AG04450 (cell line): ENCODE measurements around the gene CPT1A. TPM values are rescaled to one million over a fixed set of nuclear protein-coding genes. Genes with fewer than 3 reads are reported as not detected.

Experiments
- CTCF ChIA-PET: fragments of 300-600, 350-600 bp; formaldehyde crosslinking; extraction: SDS; loops from one replicate; lab custom pipeline; 2022; ENCODE audit warnings: antibody characterized with exemption, inconsistent platforms; lab: Charles Lee
- POLR2A ChIA-PET: fragments of 350-600 bp; formaldehyde crosslinking; extraction: SDS; loops from one replicate; lab custom pipeline; 2021; ENCODE audit warnings: antibody characterized with exemption, inconsistent platforms; lab: Yijun Ruan, JAX
- DNase-seq: peaks from one replicate; pipeline ENCODE4 v3.0.0-alpha.2; 2011; ENCODE audit warnings: low read depth, low spot score
- H3K27ac ChIP-seq: one replicate; pipeline ENCODE4 v1.5.1; 2012; ENCODE audit warnings: low read depth, low read length, control low read depth
- H3K27me3 ChIP-seq: one replicate; pipeline ENCODE4 v1.6.0; 2012; ENCODE audit warnings: low read length; ENCODE audit not compliant: control insufficient read depth, insufficient read depth
- H3K4me3 ChIP-seq: 2 replicates; pipeline ENCODE4 v1.5.1; 2011; ENCODE audit warnings: mild to moderate bottlenecking, low read depth, low read length, control low read depth
- H3K9me3 ChIP-seq: 2 replicates; pipeline ENCODE4 v1.5.1; 2012; ENCODE audit warnings: low read length; ENCODE audit not compliant: control insufficient read depth, insufficient read depth
- CTCF ChIP-seq: IDR thresholded peaks from 2 replicates; pipeline ENCODE4 v1.5.1; 2011; ENCODE audit warnings: low read depth, low read length, control low read depth, inconsistent platforms
- polyA plus RNA-seq: library from polyadenylated mRNA; depleted of rRNA; stranded (reverse); fragments of >200 nt; gene quantifications from 2 replicates; pipeline ENCODE4 v1.2.3, GENCODE V29; 2011

Gene CPT1A
- polyA plus RNA-seq, 1 experiment, result 12.4 TPM

- Histone ChIP-seq H3K9me3 (peaks cover 5% of the 10 kb centered on the region; the same call in 1 of the 2 replicates), H3K4me3 (no peak overlapping the region), H3K27me3 (no peaks in the 10 kb centered on the region), H3K27ac (no peak overlapping the region)
- TF ChIP-seq CTCF, result no peak
- DNase-seq, result no peak
- ChIA-PET CTCF (no interaction called here), POLR2A (interaction anchor here (0.7 kb wide), 1 partner anchor 145 kb away, joined by 3 read pairs; no protein-coding TSS in a partner anchor)
Observed at GRCh38 chr11:68770781-68771180, 70.9 kb downstream of the CPT1A start.

GRCh38 chr11:68767672-68768071 lies 74.0 kb downstream of the CPT1A start:
- ChIA-PET CTCF (no interaction called here), POLR2A (no interaction called here)
- no peak for TF ChIP-seq CTCF
- Histone ChIP-seq H3K27ac (no peak overlapping the region), H3K4me3 (no peak overlapping the region), H3K9me3 (no peaks in the 10 kb centered on the region; the same call in 1 of the 2 replicates), H3K27me3 (no peaks in the 10 kb centered on the region)
- DNase-seq, result no peak

GRCh38 chr11:68766786-68767185 lies 74.9 kb downstream of the CPT1A start:
- Histone ChIP-seq H3K4me3 (no peak overlapping the region), H3K9me3 (no peaks in the 10 kb centered on the region; the same call in 1 of the 2 replicates), H3K27me3 (no peaks in the 10 kb centered on the region), H3K27ac (no peak overlapping the region)
- CTCF ChIA-PET, result no interaction called here
- no peak for TF ChIP-seq CTCF
- POLR2A ChIA-PET, result no interaction called here
- DNase-seq, result no peak

DNA sequence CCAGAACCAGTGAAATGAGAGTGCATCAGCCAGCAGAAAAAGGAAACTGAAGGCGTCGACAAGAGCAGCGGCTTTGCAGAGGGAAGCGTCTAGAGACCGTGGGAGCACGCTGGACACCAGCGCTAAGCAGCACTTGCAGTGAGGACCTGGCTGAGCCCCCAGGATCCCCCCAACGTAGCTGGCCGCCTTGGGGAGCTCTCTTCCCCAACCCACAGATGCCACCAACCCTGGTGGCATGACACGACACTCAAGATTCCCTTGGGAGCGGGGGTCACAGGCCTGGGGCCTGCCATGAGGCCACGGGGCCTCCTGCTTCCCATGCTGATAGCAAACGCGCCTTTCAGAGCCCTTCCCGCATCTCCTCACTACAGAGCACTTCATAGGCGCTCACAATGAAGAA lies 77.0 kb downstream of the CPT1A start:
- CTCF ChIA-PET, result interaction anchor here (1.0 kb wide), 1 partner anchor 154 kb away, joined by 3 read pairs; no protein-coding TSS in a partner anchor
- TF ChIP-seq CTCF, result no peak
- no peak for DNase-seq
- Histone ChIP-seq H3K4me3 (no peak overlapping the region), H3K9me3 (no peaks in the 10 kb centered on the region; the same call in 1 of the 2 replicates), H3K27ac (no peak overlapping the region), H3K27me3 (no peaks in the 10 kb centered on the region)
- POLR2A ChIA-PET, result no interaction called here

- CTCF ChIA-PET, result interaction anchor here (1.0 kb wide), 1 partner anchor 153 kb away, joined by 3 read pairs; no protein-coding TSS in a partner anchor
- no peak overlapping the region for H3K27ac ChIP-seq
- POLR2A ChIA-PET, result no interaction called here
- H3K27me3 ChIP-seq, result no peaks in the 10 kb centered on the region
- H3K4me3 ChIP-seq, result no peak overlapping the region
- no peaks in the 10 kb centered on the region; the same call in 1 of the 2 replicates for H3K9me3 ChIP-seq
- no peak for TF ChIP-seq CTCF
- no peak for DNase-seq
Observed at GRCh38 chr11:68763926-68764657, 77.6 kb downstream of the CPT1A start.
